ENCODE measurements around the gene SLC8A3. TPM values are rescaled to one million over a fixed set of nuclear protein-coding genes. Genes with fewer than 3 reads are reported as not detected.
A peak's percentile ranks its signal among the peaks of the same experiment; 100 is the strongest.
"Not testable (repeated sequence)": the region's sequence is repeated elsewhere in the genome, so short reads cannot be mapped to it uniquely, and the experiment has no call there.

Gene SLC8A3
- 10 to 100 TPM in 2 of 12 donors, 1 to 10 TPM in 8, not detected in 2; 2.7 to 12.0 (median 6.7) TPM for polyA plus RNA-seq (ENCODE audit: insufficient read length in 12 of 12)
- long read RNA-seq, donor 1: 0 reads
- long read RNA-seq, donor 2: 0 reads
- long read RNA-seq, donor 3: 0 reads
- long read RNA-seq, donor 4: 0 reads
- long read RNA-seq, donor 5, full-length matches to known transcripts: 1 of 1 reads
- long read RNA-seq, donor 5, partial matches to known transcripts: 0 of 1 reads
- long read RNA-seq, donor 5, other reads (novel, unspliced or antisense): 0 of 1 reads
- long read RNA-seq, donor 6: 0 reads
- long read RNA-seq, donor 7: 0 reads
- long read RNA-seq, donor 8: 0 reads
- long read RNA-seq, donor 9: 0 reads
- long read RNA-seq, donor 10: 0 reads
- long read RNA-seq, donor 11: 0 reads

GRCh38 chr14:70188659-70189455 lies at the start of gene SLC8A3:
SLC8A3 (minus strand) TSS chr14:70188951; CDS start chr14:70168422, 20,529 bp downstream.
- DNase-seq: no peak

GRCh38 chr14:70237710-70238109 lies 49.0 kb upstream of the SLC8A3 start:
- no peak for DNase-seq

GRCh38 chr14:70234066-70234950 lies 45.6 kb upstream of the SLC8A3 start:
- no peak for DNase-seq

GRCh38 chr14:70231756-70232544 lies 43.2 kb upstream of the SLC8A3 start:
- DNase-seq: not testable (repeated sequence)

GRCh38 chr14:70229877-70230640 lies 41.3 kb upstream of the SLC8A3 start:
- DNase-seq: not testable (repeated sequence)

- no peak for DNase-seq
Observed at GRCh38 chr14:70213721-70214282, 25.1 kb upstream of the SLC8A3 start.

- DNase-seq: no peak
Observed at GRCh38 chr14:70212752-70213151, 24.0 kb upstream of the SLC8A3 start.

- no peak for DNase-seq
Observed at GRCh38 chr14:70208380-70208779, 19.6 kb upstream of the SLC8A3 start.

- DNase-seq: no peak
Observed at GRCh38 chr14:70203686-70204085, 14.9 kb upstream of the SLC8A3 start.

GRCh38 chr14:70201994-70202393 lies 13.2 kb upstream of the SLC8A3 start:
- DNase-seq: no peak

- DNase-seq: no peak
Observed at GRCh38 chr14:70193396-70193795, 4.6 kb upstream of the SLC8A3 start.

GRCh38 chr14:70192915-70193314 lies 4.2 kb upstream of the SLC8A3 start:
- DNase-seq: no peak

- no peak for DNase-seq
Observed at GRCh38 chr14:70190156-70190555, 1.4 kb upstream of the SLC8A3 start.

- no peak for DNase-seq
Observed at GRCh38 chr14:70189456-70190077, 816 bp upstream of the SLC8A3 start.

- DNase-seq: no peak
Observed at GRCh38 chr14:70188322-70188658, 461 bp downstream of the SLC8A3 start.

- DNase-seq: peak; percentile 29
Observed at GRCh38 chr14:70186900-70187451, 1.8 kb downstream of the SLC8A3 start.

GRCh38 chr14:70183991-70184390 lies 4.8 kb downstream of the SLC8A3 start:
- DNase-seq: no peak

- no peak for DNase-seq
Observed at GRCh38 chr14:70181276-70181675, 7.5 kb downstream of the SLC8A3 start.

GRCh38 chr14:70180718-70181117 lies 8.0 kb downstream of the SLC8A3 start:
- no peak for DNase-seq
